Measurements from ENCODE around the gene ARF3. TPM values are rescaled to one million over a fixed set of nuclear protein-coding genes. Genes with fewer than 3 reads are reported as not detected.
A peak's percentile ranks its signal among the peaks of the same experiment; 100 is the strongest.

ARF3 gene
- polyA plus RNA-seq, 2 of the 4 experiments (the other 2 are of a cell fraction), result 138 to 287 TPM

GRCh38 chr12:48973941-48974673 is 16.8 kb upstream of the ARF3 start:
- Histone ChIP-seq H3K9me3 (no peaks in the 10 kb centered on the region), H3K27ac (no peak overlapping the region), H3K4me3 (no peak overlapping the region), H3K4me2 (no peak overlapping the region), H3K4me1 (peaks cover 20% of the 10 kb centered on the region)
- ATAC-seq (peak in 1 of 2 experiments; percentile 52; a peak in 3 of 6 replicates), DNase-seq (ENCODE audit: low read depth in 1 of 2, low spot score in 1 of 2) (peak in 1 of 2 experiments; percentile 56), FAIRE-seq (no peak)
- ChIA-PET CTCF (interaction anchor here (1.3 to 77.5 kb wide), 3 partner anchors 6 to 121 kb away, joined by 5 to 2584 read pairs (median 2584); partner anchors contain the start of genes ARF3, DDN, FKBP11 and PRKAG1), POLR2A (no interaction called here)
- TF ChIP-seq CBX8 (IDR thresholded peaks at IDR 0.05), result no peak
- TF ChIP-seq RAD21 (conservative IDR thresholded peaks at IDR 0.05 in 1 of 2, IDR thresholded peaks at IDR 0.05 in 1 of 2), result peak in 1 of 2 experiments; percentile 26; a peak in 1 of 5 replicates
- peak; percentile 19; the same call in 2 of the 3 replicates for TF ChIP-seq CTCF (IDR thresholded peaks at IDR 0.05)
- 55% methylated on average over 18 of the region's 19 CpGs for WGBS (ENCODE audit: missing lambda C conversion rate)

GRCh38 chr12:48973531-48973930 is 16.2 kb upstream of the ARF3 start:
- Histone ChIP-seq H3K27ac (no peak overlapping the region), H3K4me3 (no peak overlapping the region), H3K9me3 (no peaks in the 10 kb centered on the region), H3K4me1 (peaks cover 26% of the 10 kb centered on the region), H3K4me2 (no peak overlapping the region)
- FAIRE-seq (no peak), ATAC-seq (no peak), DNase-seq (ENCODE audit: low read depth in 1 of 2, low spot score in 1 of 2) (no peak)
- CTCF ChIA-PET, result interaction anchor here (70.2 to 77.5 kb wide), 2 partner anchors 6 to 19 kb away, joined by 2584 read pairs; partner anchors contain the start of genes ARF3, DDN, FKBP11 and PRKAG1
- 80% methylated on average over 12 of the region's 12 CpGs for WGBS (ENCODE audit: missing lambda C conversion rate)
- POLR2A ChIA-PET, result interaction anchor here (1.2 kb wide), 1 partner anchor 14 kb away, joined by 3 read pairs; no protein-coding TSS in a partner anchor
- no peak for TF ChIP-seq BCL3 (IDR thresholded peaks at IDR 0.05)

DNA sequence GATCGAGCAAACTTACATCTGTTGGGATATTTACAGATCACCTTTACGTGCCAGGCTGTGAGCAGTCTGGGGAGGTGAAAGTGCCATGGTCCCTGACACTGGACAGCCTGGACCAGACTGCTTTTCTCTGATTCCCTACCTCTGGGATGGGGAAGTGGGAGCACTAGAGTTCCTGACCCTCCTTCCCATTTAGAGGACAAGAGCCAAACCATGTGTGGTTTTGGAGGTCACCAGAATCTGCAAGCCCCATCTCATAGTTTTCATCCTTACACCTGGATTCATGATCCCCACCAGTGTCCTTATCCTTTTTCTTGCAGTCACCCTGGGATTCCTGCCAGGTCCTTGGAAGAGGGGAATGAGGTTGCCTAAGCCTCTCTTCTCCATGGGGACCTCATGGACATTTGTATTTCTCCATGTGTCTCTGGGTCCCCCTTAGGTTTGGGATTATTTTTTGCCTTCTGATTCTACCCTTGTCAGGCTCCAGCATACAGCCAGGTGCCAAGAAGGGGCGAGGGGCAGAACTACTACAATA is 15.7 kb upstream of the ARF3 start:
- Histone ChIP-seq H3K27ac (no peak overlapping the region), H3K9me3 (no peaks in the 10 kb centered on the region), H3K4me3 (no peak overlapping the region), H3K4me2 (no peak overlapping the region), H3K4me1 (peaks cover 24% of the 10 kb centered on the region)
- ChIA-PET POLR2A (interaction anchor here (1.2 kb wide), 1 partner anchor 15 kb away, joined by 3 read pairs; no protein-coding TSS in a partner anchor), CTCF (interaction anchor here (70.2 to 77.5 kb wide), 2 partner anchors 7 to 19 kb away, joined by 2584 read pairs; partner anchors contain the start of genes ARF3, DDN, FKBP11 and PRKAG1)
- DNase-seq (ENCODE audit: low read depth in 1 of 2, low spot score in 1 of 2) (no peak), ATAC-seq (no peak), FAIRE-seq (no peak)
- TF ChIP-seq CHD2 (IDR thresholded peaks at IDR 0.05; ENCODE audit: low read length, partially characterized antibody), result no peak
- TF ChIP-seq CHD4 (IDR thresholded peaks at IDR 0.05; ENCODE audit: borderline replicate concordance), result no peak
- no peak for TF ChIP-seq SREBF2 (IDR thresholded peaks at IDR 0.05)
- TF ChIP-seq FOSL2 (IDR thresholded peaks at IDR 0.05), result no peak
- no peak for TF ChIP-seq FOSL2 (CRISPR knock-in tag; IDR thresholded peaks at IDR 0.05)
- no peak for TF ChIP-seq ZC3H11A (IDR thresholded peaks at IDR 0.05)
- TF ChIP-seq HOXB13 (CRISPR knock-in tag; IDR thresholded peaks at IDR 0.05; ENCODE audit: low read depth), result no peak
- no peak for TF ChIP-seq RAD21 (conservative IDR thresholded peaks at IDR 0.05 in 1 of 2, IDR thresholded peaks at IDR 0.05 in 1 of 2)
- no peak for TF ChIP-seq EHMT2 (IDR thresholded peaks at IDR 0.05; ENCODE audit: low read depth)
- TF ChIP-seq TP53 (CRISPR knock-in tag; IDR thresholded peaks at IDR 0.05), result no peak
- TF ChIP-seq GATA3 (IDR thresholded peaks at IDR 0.05; ENCODE audit: borderline replicate concordance), result no peak
- no peak for TF ChIP-seq CBX8 (IDR thresholded peaks at IDR 0.05)
- TF ChIP-seq, protein P1, sequence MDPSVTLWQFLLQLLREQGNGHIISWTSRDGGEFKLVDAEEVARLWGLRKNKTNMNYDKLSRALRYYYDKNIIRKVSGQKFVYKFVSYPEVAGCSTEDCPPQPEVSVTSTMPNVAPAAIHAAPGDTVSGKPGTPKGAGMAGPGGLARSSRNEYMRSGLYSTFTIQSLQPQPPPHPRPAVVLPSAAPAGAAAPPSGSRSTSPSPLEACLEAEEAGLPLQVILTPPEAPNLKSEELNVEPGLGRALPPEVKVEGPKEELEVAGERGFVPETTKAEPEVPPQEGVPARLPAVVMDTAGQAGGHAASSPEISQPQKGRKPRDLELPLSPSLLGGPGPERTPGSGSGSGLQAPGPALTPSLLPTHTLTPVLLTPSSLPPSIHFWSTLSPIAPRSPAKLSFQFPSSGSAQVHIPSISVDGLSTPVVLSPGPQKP (IDR thresholded peaks at IDR 0.05; ENCODE audit: low read depth, low read length), result no peak
- 66% methylated on average over 3 of the region's 3 CpGs for WGBS (ENCODE audit: missing lambda C conversion rate)
